WTC11 (cell line): Measurements from ENCODE around the gene OR2F1. TPM values are rescaled to one million over a fixed set of nuclear protein-coding genes. Genes with fewer than 3 reads are reported as not detected.

Experiments used
- ATAC-seq: fragments of 200-7000 bp; cut with Tn5 transposase; 2 replicates; pipeline ENCODE4 v1.10.0; 2021; ENCODE audit warnings: mild to moderate bottlenecking, moderate library complexity
- CTCF ChIA-PET: fragments of 300-600 bp; sonication (Branson Sonifier 250); formaldehyde crosslinking; loops from one replicate; lab custom pipeline; 2021; ENCODE audit warnings: antibody characterized with exemption; lab: Charles Lee
- POLR2A ChIA-PET: fragments of 350-600 bp; sonication (Branson Sonifier 250); formaldehyde crosslinking; loops from one replicate; lab custom pipeline; 2021; ENCODE audit warnings: antibody characterized with exemption; lab: Charles Lee
- DNase-seq: peaks from one replicate; pipeline ENCODE4 v3.0.0; 2021; ENCODE audit warnings: low spot score
- H3K27ac Mint-ChIP-seq: 2 replicates; pipeline ENCODE4 v1.8.0; 2021; ENCODE audit warnings: mixed read lengths
- H3K27me3 Mint-ChIP-seq: 2 replicates; pipeline ENCODE4 v1.8.0; 2021; ENCODE audit warnings: low read depth, mild to moderate bottlenecking, moderate library complexity, mixed read lengths
- H3K36me3 Mint-ChIP-seq: 2 replicates; pipeline ENCODE4 v1.8.0; 2021; ENCODE audit warnings: mixed read lengths
- H3K4me1 Mint-ChIP-seq: 2 replicates; pipeline ENCODE4 v1.8.0; 2022; ENCODE audit warnings: mixed read lengths
- H3K4me3 Mint-ChIP-seq: 2 replicates; pipeline ENCODE4 v1.8.0; 2021; ENCODE audit warnings: mild to moderate bottlenecking, moderate library complexity, mixed read lengths
- H3K9me3 Mint-ChIP-seq: 2 replicates; pipeline ENCODE4 v1.8.0; 2021; ENCODE audit warnings: mixed read lengths
- EMX1 ChIP-seq: fragments of 250-450 bp; sonication (Bioruptor Pico); IDR thresholded peaks from 2 replicates; pipeline ENCODE4 v1.8.0; 2021; ENCODE audit warnings: mild to moderate bottlenecking
- ESRRA ChIP-seq: sonication (generic); formaldehyde crosslinking; IDR thresholded peaks from 2 replicates; pipeline ENCODE4 v1.8.1; 2022; ENCODE audit warnings: mild to moderate bottlenecking, missing genetic modification reagents, borderline replicate concordance
- FOXK1 ChIP-seq: sonication (generic); formaldehyde crosslinking; IDR thresholded peaks from 2 replicates; pipeline ENCODE4 v1.8.0; 2022; ENCODE audit warnings: mild to moderate bottlenecking, moderate library complexity, missing genetic modification reagents
- FOXP1 ChIP-seq: sonication (generic); formaldehyde crosslinking; IDR thresholded peaks from 2 replicates; pipeline ENCODE4 v1.8.0; 2022; ENCODE audit warnings: missing genetic modification reagents, mild to moderate bottlenecking, moderate library complexity, borderline replicate concordance
- FOXP4 ChIP-seq: sonication (generic); formaldehyde crosslinking; IDR thresholded peaks from 2 replicates; pipeline ENCODE4 v1.8.0; 2022; ENCODE audit warnings: mild to moderate bottlenecking, missing genetic modification reagents
- GABPB1 ChIP-seq: sonication (generic); formaldehyde crosslinking; IDR thresholded peaks from 2 replicates; pipeline ENCODE4 v1.8.1; 2023; ENCODE audit warnings: mild to moderate bottlenecking, missing genetic modification reagents
- GRHL2 ChIP-seq: fragments of 250-450 bp; sonication (Bioruptor Pico); IDR thresholded peaks from 2 replicates; pipeline ENCODE4 v1.8.0; 2022; ENCODE audit warnings: mild to moderate bottlenecking, moderate library complexity; ENCODE audit not compliant: insufficient replicate concordance, severe bottlenecking
- MXD4 ChIP-seq: fragments of 250-450 bp; sonication (Bioruptor Pico); IDR thresholded peaks from 2 replicates; pipeline ENCODE4 v1.8.0; 2021; ENCODE audit warnings: mild to moderate bottlenecking, moderate library complexity, borderline replicate concordance
- NFE2L1 ChIP-seq: sonication (generic); formaldehyde crosslinking; IDR thresholded peaks from 2 replicates; pipeline ENCODE4 v1.8.1; 2023; ENCODE audit warnings: missing genetic modification reagents
- NFYB ChIP-seq: sonication (generic); formaldehyde crosslinking; conservative IDR thresholded peaks from 2 replicates; pipeline ENCODE4 v1.8.0; 2022; ENCODE audit warnings: low read depth, missing genetic modification reagents
- NR2C2 ChIP-seq: sonication (generic); formaldehyde crosslinking; IDR thresholded peaks from 2 replicates; pipeline ENCODE4 v1.8.0; 2022; ENCODE audit warnings: mild to moderate bottlenecking, missing genetic modification reagents
- PRDM15 ChIP-seq: sonication (generic); formaldehyde crosslinking; IDR thresholded peaks from 2 replicates; pipeline ENCODE4 v1.8.0; 2022; ENCODE audit warnings: missing genetic modification reagents
- PREB ChIP-seq: sonication (generic); formaldehyde crosslinking; IDR thresholded peaks from 2 replicates; pipeline ENCODE4 v1.8.1; 2022; ENCODE audit warnings: mild to moderate bottlenecking, missing genetic modification reagents, moderate library complexity, borderline replicate concordance
- SMAD3 ChIP-seq: sonication (generic); formaldehyde crosslinking; IDR thresholded peaks from 2 replicates; pipeline ENCODE4 v1.8.0; 2022; ENCODE audit warnings: missing genetic modification reagents, mild to moderate bottlenecking, borderline replicate concordance
- SMAD4 ChIP-seq: sonication (generic); formaldehyde crosslinking; IDR thresholded peaks from 2 replicates; pipeline ENCODE4 v1.8.0; 2022; ENCODE audit warnings: mild to moderate bottlenecking, missing genetic modification reagents
- USF1 ChIP-seq: sonication (generic); formaldehyde crosslinking; IDR thresholded peaks from 2 replicates; pipeline ENCODE4 v1.8.0; 2022; ENCODE audit warnings: mild to moderate bottlenecking, missing genetic modification reagents
- ZBTB21 ChIP-seq: sonication (generic); formaldehyde crosslinking; IDR thresholded peaks from 2 replicates; pipeline ENCODE4 v1.8.1; 2023; ENCODE audit warnings: mild to moderate bottlenecking, missing genetic modification reagents, borderline replicate concordance
- ZNF121 ChIP-seq: sonication (generic); formaldehyde crosslinking; IDR thresholded peaks from 2 replicates; pipeline ENCODE4 v1.8.0; 2023; ENCODE audit warnings: missing genetic modification reagents
- ZNF512 ChIP-seq: sonication (generic); formaldehyde crosslinking; IDR thresholded peaks from 2 replicates; pipeline ENCODE4 v1.8.1; 2022; ENCODE audit warnings: missing genetic modification reagents, borderline replicate concordance
- ZNF532 ChIP-seq: fragments of 250-450 bp; sonication (Bioruptor Pico); IDR thresholded peaks from 2 replicates; pipeline ENCODE4 v1.9.0; 2021; ENCODE audit warnings: mild to moderate bottlenecking, borderline replicate concordance
- total RNA-seq: library from RNA; stranded (reverse); gene quantifications from 3 replicates; pipeline ENCODE4 v1.2.3, GENCODE V29; 2021

The OR2F1 gene
- total RNA-seq, 1 experiment from 2014 or later, result not detected

- Mint-ChIP-seq H3K4me3 (no peak overlapping the region), H3K9me3 (peaks cover 43% of the 10 kb centered on the region), H3K27me3 (no peaks in the 10 kb centered on the region), H3K36me3 (peaks cover 16% of the 10 kb centered on the region), H3K4me1 (no peaks in the 10 kb centered on the region), H3K27ac (no peak overlapping the region)
- ATAC-seq (no peak), DNase-seq (no peak)
- CTCF ChIA-PET, result no interaction called here
- TF ChIP-seq PREB (CRISPR knock-in tag) (no peak), SMAD3 (CRISPR knock-in tag) (no peak), ZNF532 (CRISPR knock-in tag) (no peak), NFE2L1 (no peak), ESRRA (CRISPR knock-in tag) (no peak), PRDM15 (CRISPR knock-in tag) (no peak), NFYB (CRISPR knock-in tag) (no peak), NR2C2 (CRISPR knock-in tag) (no peak), GABPB1 (no peak), MXD4 (CRISPR knock-in tag) (no peak), FOXP1 (no peak), GRHL2 (CRISPR knock-in tag) (no peak), ZNF121 (no peak), ZBTB21 (CRISPR knock-in tag) (no peak), EMX1 (CRISPR knock-in tag) (no peak), USF1 (CRISPR knock-in tag) (no peak), FOXP4 (no peak), ZNF512 (CRISPR knock-in tag) (no peak), SMAD4 (CRISPR knock-in tag) (no peak), FOXK1 (CRISPR knock-in tag) (no peak)
- POLR2A ChIA-PET, result no interaction called here
Measured at GRCh38 chr7:143987513-143987912, 32.9 kb downstream of the OR2F1 start.
